ENCODE data around the gene MEG3.
"Not testable (repeated sequence)": the region's sequence is repeated elsewhere in the genome, so short reads cannot be mapped to it uniquely, and the experiment has no call there.

The MEG3 gene

GRCh38 chr14:100788942-100789341 is 37.0 kb upstream of the MEG3 start:
- DNase-seq (ENCODE audit: low read depth) = no peak

GRCh38 chr14:100789460-100790417 is 36.2 kb upstream of the MEG3 start:
- no peak for DNase-seq (ENCODE audit: low read depth)

GRCh38 chr14:100790502-100791347 is 35.2 kb upstream of the MEG3 start:
- no peak for DNase-seq (ENCODE audit: low read depth)

- DNase-seq (ENCODE audit: low read depth) = no peak
These were observed 34.6 kb upstream of the MEG3 start for GRCh38 chr14:100791348-100791735.

GRCh38 chr14:100791995-100792394 is 33.9 kb upstream of the MEG3 start:
- no peak for DNase-seq (ENCODE audit: low read depth)

- DNase-seq (ENCODE audit: low read depth) = no peak
These were observed 29.0 kb upstream of the MEG3 start for GRCh38 chr14:100796946-100797345.

GRCh38 chr14:100800041-100800440 is 25.9 kb upstream of the MEG3 start:
- DNase-seq (ENCODE audit: low read depth) = no peak

GRCh38 chr14:100801433-100801832 is 24.5 kb upstream of the MEG3 start:
- not testable (repeated sequence) for DNase-seq (ENCODE audit: low read depth)

GRCh38 chr14:100802179-100802578 is 23.7 kb upstream of the MEG3 start:
- DNase-seq (ENCODE audit: low read depth) = no peak

- DNase-seq (ENCODE audit: low read depth) = no peak
These were observed 23.2 kb upstream of the MEG3 start for GRCh38 chr14:100802766-100803165.

- no peak for DNase-seq (ENCODE audit: low read depth)
These were observed 22.7 kb upstream of the MEG3 start for GRCh38 chr14:100803226-100803625.

GRCh38 chr14:100803676-100804075 is 22.2 kb upstream of the MEG3 start:
- DNase-seq (ENCODE audit: low read depth) = no peak

GRCh38 chr14:100804138-100804537 is 21.8 kb upstream of the MEG3 start:
- no peak for DNase-seq (ENCODE audit: low read depth)

- no peak for DNase-seq (ENCODE audit: low read depth)
These were observed 21.2 kb upstream of the MEG3 start for GRCh38 chr14:100804558-100805309.

GRCh38 chr14:100806386-100806785 is 19.5 kb upstream of the MEG3 start:
- DNase-seq (ENCODE audit: low read depth) = no peak

GRCh38 chr14:100807496-100807895 is 18.4 kb upstream of the MEG3 start:
- no peak for DNase-seq (ENCODE audit: low read depth)

GRCh38 chr14:100807979-100808734 is 17.8 kb upstream of the MEG3 start:
- no peak for DNase-seq (ENCODE audit: low read depth)

- DNase-seq (ENCODE audit: low read depth) = no peak
These were observed 15.5 kb upstream of the MEG3 start for GRCh38 chr14:100810435-100810834.

- DNase-seq (ENCODE audit: low read depth) = peak; percentile 10
These were observed 15.0 kb upstream of the MEG3 start for GRCh38 chr14:100810861-100811461.

GRCh38 chr14:100813291-100813690 is 12.6 kb upstream of the MEG3 start:
- no peak for DNase-seq (ENCODE audit: low read depth)
